Measurements from ENCODE around the gene SLC8A1.

Gene SLC8A1

DNA sequence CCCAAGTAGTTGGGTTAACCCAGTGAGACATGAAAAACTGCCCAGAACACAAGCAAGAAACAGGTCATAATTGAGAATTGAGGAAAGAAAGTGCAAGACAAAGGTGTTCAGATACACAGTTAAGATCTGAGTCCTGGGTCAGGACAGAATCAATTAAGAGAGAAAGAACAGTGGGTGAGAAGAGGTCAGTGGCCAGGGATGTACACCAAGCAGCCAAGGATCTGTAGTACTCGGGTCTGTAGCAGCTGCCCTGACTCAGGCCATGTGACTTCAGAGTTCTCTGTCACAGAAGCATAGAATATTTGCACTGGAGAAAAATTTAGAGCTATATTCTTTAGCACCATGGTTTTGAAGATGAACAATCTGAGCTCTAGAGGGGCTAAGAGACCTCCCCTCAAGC is 141.6 kb downstream of the SLC8A1 start:
- no peak for DNase-seq (ENCODE audit: low read depth)

DNA sequence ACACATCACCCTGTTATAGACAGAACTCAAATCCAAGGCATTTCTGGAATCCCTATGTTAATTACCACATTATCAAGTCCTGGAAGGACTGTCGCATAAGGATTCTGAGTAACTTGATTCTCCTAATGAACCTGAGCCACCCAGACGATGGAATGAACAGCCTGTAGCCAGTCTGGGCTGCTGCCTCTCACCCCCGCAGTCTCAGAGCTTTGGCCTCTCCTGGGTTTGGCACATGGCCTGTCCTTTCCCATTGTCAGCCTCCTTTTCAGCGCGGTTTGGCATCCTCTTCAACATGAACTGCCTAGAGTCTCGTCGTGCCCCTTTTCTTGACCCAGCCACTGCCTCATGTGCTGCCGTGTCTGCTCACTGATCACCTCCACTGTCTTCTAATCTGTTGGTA is 147.6 kb downstream of the SLC8A1 start:
- DNase-seq (ENCODE audit: low read depth), result no peak

DNA sequence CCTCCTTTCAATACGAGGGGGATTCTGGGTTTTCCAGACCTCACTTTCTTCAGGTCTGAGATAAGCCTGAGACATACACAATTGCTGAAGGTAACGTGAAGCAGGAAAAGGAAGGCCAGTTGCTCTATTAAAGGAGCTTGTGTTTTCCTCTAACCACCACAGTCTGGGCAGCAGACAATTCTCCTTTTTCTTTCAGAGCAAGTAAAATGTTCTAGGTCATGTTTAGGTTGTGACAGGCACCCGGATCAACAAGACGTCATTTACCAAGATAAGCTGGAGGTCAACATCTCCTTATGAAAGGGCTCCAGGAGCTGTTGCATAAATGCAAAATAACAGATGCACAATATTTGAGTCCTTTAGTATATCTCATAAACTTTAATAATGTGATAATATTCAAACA is 148.1 kb downstream of the SLC8A1 start:
- no peak for DNase-seq (ENCODE audit: low read depth)

DNA sequence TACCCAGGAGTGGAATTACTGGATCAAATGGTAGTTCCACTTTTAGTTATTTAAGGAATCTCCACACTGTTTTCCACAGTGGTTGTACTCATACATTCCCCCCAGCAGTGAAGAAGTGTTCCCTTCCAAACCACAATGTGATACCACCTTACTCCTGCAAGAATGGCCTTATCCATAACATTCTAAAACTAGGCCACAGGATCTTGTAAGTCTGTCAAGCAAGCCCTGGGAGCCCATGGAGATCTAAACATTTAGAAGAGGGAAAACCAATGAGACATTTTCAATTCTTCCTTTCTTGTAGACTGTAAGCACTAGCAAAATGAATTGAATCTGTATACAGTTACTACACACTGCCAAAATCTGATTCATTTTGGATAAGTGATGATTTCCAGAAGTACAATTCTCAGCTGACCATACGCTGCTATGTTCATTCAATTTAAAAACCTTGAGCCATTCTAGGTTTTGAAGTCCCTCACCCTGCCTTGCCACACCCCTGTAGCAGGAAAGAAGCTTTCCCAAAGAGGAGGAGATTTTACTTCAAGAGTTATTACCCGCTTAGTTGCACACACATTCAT is 149.1 kb downstream of the SLC8A1 start:
- no peak for DNase-seq (ENCODE audit: low read depth)

DNA sequence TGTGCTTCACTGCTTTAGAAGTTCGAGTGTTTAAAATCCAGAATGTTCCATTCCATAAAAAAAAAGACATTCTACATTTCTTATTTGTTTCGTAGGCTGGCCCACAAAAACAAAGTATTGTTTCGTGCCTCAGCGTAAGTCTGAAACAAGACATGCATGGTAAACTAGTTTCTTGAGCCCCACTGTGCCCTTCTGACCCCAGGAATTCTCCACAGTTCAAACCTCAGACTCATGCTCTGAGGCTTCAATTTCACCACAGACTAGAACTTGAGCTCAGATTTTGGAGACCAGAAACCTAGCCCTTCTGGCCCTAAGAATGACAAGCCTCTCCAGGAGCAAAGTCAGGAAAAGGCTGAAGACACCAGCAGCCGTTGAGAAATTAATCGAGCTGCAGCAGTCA is 151.5 kb downstream of the SLC8A1 start:
- DNase-seq (ENCODE audit: low read depth), result no peak

DNA sequence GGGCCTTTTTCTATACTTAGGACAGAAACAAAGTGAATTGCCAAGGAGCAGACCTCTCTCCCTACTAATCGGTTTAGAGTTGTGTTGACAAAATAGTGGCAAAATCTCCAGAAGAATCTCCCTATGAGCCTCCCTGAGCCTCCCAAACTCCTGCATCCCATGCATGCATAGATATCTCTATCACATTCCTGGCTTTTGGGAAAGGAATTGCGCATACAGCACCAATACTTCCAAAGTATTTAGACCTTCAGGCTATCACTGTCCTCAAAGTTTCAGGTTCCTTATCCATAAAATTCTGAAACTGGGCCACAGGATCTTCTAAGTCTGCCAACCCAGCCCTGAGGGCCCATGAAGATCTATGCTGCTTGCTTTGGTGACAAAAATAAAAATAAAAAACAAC is 152.1 kb downstream of the SLC8A1 start:
- DNase-seq (ENCODE audit: low read depth), result no peak

DNA sequence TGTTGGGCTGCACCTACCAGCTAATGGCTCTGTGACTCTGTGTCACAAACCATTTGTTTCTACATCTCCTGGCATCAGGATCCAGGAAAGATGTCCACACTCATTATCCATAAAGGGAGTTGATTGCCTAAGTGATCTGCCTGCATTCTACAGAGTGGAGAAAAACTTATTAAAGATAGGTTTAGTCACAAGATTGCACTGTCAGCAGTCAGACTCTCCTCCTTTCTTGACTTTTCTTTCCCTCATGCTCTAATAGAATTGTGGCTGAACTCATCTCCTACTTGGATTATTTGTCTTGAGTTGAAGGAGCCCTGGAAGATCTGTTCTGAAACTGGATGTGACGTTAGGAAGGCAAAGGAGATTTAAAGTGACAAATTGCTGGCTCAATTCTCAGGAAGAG is 152.7 kb downstream of the SLC8A1 start:
- no peak for DNase-seq (ENCODE audit: low read depth)

DNA sequence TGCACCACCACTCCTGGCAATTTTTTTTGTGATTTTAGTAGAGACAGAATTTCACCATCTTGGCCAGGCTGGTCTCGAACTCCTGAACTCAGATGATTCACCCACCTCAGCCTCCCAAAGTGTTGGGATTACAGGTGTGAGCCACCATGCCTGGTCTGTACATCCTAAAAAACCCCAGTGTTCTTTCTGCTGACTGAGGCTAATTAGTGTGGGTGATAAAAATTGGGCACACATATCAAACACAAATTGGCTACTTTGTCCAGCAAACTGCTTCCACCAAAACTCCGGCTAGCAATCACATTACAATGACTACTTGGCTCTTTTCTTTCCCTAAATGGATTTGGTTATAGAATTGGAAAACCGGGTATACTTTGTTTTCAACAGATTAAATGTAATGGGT is 153.9 kb downstream of the SLC8A1 start:
- DNase-seq (ENCODE audit: low read depth), result no peak

DNA sequence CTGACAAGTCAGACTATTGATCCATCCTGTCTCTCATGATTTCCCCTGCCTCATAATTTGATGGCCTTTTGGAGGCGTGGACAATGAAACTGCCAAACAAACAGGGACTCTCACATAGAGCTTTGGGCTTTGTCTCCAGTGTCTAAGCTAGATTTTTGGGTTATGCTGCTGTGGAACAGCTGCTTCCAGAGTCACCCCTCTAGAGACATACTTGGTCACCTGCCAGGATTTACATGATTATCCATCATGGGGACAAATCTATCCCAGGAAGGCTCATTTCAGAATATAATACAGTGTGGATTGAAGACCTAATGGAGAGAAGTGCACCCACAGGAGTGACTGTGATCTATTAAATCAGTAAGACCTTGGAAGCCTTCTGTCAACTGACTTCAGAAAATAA is 159.6 kb downstream of the SLC8A1 start:
- DNase-seq (ENCODE audit: low read depth), result no peak

DNA sequence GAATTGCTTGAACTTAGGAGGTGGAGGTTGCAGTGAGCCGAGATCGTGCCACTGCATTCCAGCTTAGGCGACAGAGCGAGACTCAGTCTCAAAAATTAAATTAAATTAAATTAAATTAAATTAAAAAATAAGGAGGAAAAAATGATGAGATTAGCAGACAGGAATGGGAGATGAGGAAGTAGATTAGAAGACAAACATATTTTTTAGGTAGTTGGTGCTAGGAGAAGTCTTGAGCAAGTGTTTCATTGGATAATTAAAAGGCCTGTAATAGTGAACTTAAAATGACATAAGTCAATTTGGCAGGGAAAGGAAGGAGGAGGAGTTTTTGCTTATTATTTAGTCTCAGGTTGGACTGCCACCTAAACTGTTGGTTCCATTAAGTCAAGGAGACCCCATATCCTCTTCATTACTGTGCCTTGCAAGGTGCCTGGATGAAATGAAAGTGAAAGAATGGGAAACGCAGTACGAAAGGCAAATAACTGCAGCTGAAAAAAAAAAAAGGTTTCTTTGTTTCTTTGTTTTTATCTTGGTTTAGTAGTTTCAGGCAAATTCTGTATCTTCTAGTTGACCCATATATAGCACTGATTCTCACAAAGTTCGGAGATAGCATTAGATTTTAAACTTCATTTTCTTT is 162.0 kb downstream of the SLC8A1 start:
- DNase-seq (ENCODE audit: low read depth), result no peak

DNA sequence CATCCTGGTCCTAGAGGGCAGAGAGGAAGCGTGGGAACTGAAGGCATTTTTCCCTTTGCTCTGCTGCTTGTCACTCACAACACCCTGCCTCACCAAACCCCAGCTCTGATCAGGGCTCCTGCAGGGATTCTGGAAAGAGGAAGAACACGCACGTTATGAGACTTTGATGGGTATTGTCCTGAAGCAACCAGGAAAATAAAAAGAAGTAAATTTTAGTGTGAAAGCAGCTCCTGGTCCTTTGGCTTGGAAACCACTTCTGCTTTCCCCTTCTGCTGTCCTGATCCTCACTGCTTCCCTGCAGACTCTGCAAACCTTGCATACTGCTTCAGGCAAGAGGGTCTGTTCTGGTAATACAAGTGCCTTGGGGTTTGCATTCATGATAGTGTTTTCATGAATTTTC is 164.1 kb downstream of the SLC8A1 start:
- DNase-seq (ENCODE audit: low read depth), result no peak

DNA sequence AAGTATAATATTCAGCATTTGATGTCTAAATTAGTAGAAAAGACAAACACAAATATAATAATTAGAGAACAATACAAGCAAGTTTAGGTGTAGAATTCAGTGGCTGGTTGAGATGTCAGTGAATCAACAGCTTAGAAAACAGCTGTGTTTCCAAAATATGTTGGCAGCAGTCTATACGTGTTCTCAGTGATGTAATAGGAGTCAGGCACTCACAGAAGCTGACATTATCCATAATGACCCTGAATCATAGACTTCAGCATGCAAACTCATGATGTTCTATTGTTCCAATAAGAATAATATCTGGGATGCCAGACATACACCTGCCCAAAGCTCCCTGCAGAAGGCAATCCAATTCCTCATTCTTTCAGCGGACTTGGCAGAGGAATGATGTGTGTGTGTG is 164.7 kb downstream of the SLC8A1 start:
- DNase-seq (ENCODE audit: low read depth), result no peak

DNA sequence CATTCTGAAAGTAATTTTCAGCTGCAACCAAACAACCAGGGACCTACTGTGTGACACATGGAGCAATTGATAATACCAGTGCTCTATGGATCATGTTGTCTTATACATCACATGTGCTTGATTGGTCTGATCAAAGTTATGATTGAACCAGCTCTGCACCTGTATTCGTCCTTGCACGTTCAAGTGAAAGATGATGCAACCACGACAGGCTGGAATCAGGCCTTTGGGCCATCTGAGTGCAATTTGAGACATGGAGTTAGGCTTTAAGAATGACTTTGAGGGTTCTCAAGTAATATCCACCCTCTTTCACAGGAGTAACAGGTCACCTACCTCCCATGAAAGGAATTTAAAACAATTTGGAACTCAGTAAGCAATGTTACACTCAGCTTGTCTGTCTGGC is 165.2 kb downstream of the SLC8A1 start:
- no peak for DNase-seq (ENCODE audit: low read depth)

DNA sequence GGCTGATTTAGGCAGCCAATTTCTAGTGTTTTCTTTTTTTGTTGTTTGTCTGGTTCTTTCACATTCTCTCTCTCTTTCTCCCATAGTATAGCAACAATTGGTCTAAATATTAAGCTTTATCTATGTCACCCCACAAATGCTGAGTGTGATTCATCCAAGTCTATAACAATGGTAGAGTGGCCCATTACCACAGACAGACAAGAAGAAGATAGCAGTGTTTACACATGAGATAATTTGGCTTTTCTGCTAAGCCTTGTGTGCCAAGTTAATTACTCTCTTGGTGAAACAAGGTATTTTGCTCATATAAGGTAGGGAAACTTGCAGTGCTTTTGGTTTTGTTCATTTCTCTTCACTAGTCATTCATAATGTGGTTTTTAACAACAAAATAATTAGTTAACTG is 166.5 kb downstream of the SLC8A1 start:
- no peak for DNase-seq (ENCODE audit: low read depth)

DNA sequence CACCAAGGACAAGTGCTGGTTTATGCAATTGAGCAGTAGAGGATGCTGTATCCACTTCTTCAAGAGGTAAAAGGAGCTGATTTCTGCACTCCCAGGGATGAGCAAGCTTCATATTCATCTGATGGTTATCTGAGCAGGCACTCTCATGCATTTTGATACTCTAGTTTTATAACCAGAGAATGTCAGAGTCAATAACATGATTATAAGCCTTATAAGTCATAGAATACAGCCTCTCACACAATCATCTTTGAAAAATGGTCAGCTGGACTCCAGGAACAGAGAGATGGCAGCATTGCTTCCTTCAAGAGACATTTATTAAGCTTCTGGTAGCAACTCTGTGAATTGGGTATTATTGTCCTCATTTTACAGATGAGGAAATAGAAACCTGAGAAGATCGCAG is 167.1 kb downstream of the SLC8A1 start:
- no peak for DNase-seq (ENCODE audit: low read depth)

DNA sequence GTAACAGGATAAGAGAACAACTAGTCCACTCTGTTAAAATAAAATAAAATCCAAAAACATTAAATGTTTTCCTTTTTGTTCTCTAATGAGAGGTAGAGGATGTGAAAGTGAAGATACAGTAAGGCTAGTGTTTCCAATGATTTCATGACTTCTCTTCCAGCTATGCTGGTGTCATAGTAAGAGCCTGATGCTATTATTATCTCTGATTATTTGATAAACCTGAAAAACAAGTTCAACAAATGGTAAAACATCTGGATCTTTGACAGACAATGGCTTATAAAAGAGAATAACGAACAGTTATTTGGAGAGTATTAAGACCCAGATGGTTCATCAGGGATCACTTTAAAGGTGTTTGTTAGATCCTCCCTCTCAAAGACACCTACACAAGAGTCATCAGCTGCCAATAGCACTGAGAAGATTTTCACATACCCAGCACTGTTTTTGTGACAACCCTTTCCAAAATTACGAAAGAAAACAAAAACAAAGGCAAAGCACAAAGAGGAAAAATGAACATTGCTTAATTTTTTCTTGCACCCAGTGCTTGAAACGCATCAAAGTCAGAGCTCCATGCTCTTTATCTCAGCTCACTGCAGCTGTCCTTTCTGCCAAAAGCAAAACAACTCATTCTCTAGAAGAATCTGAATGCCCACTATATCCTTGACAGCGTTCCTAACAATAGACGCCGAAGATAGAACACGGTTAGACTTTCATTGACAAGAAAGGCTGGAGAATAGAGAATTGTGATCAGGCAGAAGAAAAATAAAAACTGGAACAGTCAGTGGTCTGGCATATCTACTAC is 168.6 kb downstream of the SLC8A1 start:
- DNase-seq (ENCODE audit: low read depth), result no peak

DNA sequence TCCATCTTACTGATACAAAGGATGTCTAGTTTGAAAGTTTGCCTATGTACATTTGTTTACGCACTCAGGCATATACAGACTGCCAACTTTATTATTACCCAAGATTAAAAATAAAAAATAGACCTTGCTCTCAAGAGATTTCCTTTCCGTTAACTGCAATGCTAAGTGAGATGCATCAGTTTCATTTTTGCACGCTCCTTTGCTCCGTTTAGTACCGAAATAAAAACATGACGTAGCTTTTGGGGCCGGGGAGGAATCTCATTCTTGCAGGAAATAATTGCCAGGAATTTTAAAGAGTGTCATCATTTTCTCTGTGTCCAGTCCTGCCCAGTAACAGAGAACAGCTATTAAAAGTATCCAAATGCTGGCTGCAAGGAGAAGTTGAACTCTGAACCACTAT is 169.5 kb downstream of the SLC8A1 start:
- DNase-seq (ENCODE audit: low read depth), result no peak

DNA sequence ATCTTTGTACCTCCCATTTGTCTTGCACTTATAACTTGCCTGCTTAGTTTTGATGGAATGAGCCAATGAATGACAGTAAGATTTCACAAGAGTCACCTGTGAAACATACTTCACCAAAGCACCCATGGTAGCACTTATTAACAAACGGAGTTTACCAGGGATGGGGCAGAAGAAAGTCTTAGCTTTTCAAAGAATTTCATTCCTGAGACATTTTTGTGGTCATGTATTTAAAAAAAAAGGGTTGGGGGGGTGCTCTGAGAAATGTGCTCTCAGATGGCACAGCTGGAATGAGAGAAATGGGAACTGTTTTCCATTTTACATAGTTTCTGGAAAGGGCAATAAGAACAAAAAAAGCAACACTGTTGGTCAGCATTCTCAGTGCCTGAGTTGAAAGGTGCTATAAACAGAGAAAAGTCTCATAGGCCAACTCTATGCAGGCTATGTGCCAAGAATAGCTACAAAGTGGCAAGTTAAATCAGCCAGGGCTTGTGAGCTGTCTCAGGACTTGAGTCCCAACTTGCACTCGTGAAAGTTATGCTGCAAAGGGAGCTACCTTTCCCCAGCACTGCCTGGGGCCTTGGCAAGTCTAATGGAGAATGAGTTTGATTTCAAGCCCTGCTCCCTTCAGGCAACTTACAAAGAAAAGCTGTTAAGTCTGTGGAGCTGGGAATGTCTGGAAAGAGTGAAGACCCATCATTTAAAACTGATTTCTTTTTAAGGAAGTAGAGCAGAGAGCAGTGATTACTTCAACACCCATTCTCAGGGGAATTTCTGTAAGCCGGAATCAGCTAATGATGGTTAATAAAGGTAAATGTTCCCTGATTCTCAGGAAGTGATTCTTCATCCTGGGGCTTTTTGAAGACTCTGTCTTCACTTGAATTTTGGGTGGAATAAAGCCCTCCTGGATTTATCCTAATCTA is 170.6 kb downstream of the SLC8A1 start:
- no peak for DNase-seq (ENCODE audit: low read depth)

DNA sequence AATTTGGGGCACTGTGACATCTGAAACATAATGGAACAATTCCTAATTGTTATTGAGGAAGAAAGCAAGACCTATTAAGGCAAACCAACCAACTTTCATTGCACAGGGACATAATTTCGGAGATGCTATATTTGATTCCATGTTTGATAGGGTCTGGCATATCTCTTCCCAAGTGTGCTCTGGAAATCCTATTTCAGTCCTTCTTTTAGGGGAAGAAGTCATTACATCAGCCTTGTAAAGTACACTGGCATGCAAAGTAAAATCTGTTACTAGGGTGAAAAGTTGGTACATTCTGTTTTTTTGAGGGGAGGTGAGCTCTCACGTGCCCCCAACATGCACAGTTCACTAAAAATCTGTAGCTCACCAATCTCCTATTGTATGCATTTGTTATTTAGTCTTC is 172.4 kb downstream of the SLC8A1 start:
- DNase-seq (ENCODE audit: low read depth), result no peak

DNA sequence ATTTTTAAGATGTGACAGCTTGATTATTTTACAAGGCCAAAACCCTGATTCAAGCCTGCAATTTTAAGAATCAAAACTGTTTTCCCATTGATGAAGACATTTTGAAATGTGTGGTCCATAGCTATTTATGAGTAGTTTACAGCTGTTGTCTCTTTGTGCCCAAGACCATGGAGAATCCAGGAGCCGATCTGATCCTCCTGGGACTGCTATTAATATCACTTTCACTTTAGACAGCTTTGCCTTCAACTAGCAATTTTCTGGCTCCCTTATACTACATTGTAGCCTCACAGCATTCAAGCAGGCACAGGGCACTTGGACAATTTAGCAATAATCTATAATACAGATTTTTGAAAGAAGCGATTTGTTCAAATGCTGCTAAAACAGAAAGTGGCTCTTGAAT is 172.9 kb downstream of the SLC8A1 start:
- no peak for DNase-seq (ENCODE audit: low read depth)

DNA sequence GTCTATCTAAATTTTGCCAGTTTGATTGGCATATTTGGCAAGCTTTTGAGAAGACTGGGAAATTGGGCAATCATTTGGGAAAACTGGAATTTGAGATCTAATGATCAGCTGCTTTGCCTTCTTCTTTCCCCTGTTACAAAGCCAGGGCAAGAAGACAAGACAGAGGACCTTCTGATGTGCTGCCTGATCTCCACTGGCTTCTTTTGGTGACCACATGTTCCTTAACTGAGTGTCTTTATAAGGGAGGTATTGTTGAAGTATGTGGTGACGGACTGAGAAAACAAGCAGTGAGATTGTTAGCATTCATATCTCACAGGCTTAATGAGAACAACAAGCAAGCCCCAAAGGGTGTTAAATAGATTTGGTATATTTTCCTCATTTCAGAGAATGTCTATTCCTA is 175.8 kb downstream of the SLC8A1 start:
- no peak for DNase-seq (ENCODE audit: low read depth)

DNA sequence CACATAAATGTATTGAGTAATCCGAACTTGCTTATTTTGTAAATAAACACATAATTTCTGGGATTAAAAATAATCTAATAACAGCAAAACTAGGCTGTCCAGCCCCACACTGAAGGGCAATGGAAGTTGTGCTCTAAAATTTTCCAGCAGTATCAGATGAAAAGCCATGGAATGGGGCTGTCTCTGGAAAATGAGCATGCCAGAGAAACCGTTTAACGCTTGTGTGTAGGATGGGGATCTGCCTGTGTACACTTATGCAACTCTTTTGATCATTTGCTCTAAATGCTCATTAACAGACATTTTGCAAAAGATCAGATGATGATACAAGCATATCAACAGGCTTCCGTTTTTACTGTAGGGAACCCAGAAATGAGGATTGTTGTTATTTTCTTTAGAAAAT is 177.6 kb downstream of the SLC8A1 start:
- no peak for DNase-seq (ENCODE audit: low read depth)

DNA sequence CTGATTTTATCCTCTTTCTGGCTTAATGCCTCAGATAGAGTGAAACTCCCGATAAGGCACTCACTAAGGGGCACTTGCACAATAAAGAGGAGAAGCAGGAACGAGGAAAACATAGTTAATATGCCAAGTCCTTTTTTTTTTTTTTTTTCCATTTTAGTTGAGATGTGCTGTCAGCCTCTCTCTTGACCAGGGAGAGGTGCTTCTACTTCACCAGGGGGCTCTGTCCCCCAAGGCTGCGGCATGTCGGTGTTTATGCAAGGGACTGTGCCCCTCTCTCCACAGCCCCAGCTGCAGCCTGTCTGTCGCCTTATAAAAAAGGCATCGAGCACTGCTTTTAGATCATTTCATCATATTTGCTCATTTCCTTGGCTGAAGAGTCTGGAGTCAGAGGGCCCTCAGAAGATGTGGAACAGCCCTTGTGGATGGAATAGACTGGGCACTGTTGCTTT is 178.1 kb downstream of the SLC8A1 start:
- DNase-seq (ENCODE audit: low read depth), result no peak
